ENCODE data around the gene POLD2.
"Not testable (repeated sequence)": the region's sequence is repeated elsewhere in the genome, so short reads cannot be mapped to it uniquely, and the experiment has no call there.

POLD2 gene

GRCh38 chr7:44134943-44135628, 11.7 kb upstream of the POLD2 start:
- no peak for DNase-seq

- no peak for DNase-seq
These were observed 9.9 kb upstream of the POLD2 start for GRCh38 chr7:44133295-44133694.

- no peak for DNase-seq
These were observed 8.7 kb upstream of the POLD2 start for GRCh38 chr7:44132039-44132438.

GRCh38 chr7:44131173-44132029, 8.1 kb upstream of the POLD2 start:
- DNase-seq: no peak

GRCh38 chr7:44128721-44129582, 5.6 kb upstream of the POLD2 start:
- no peak for DNase-seq

GRCh38 chr7:44127161-44127560, 3.8 kb upstream of the POLD2 start:
- no peak for DNase-seq

GRCh38 chr7:44126574-44126973, 3.2 kb upstream of the POLD2 start:
- DNase-seq: not testable (repeated sequence)

GRCh38 chr7:44124822-44125202, 1.5 kb upstream of the POLD2 start:
- DNase-seq: no peak

GRCh38 chr7:44122529-44122928, 819 bp downstream of the POLD2 start:
- no peak for DNase-seq

GRCh38 chr7:44121761-44122420, 1.5 kb downstream of the POLD2 start:
- no peak for DNase-seq

- no peak for DNase-seq
These were observed 3.0 kb downstream of the POLD2 start for GRCh38 chr7:44120395-44120794.

GRCh38 chr7:44119829-44120380, 3.4 kb downstream of the POLD2 start:
- no peak for DNase-seq

- DNase-seq: no peak
These were observed 5.4 kb downstream of the POLD2 start for GRCh38 chr7:44117801-44118429.

- DNase-seq: no peak
These were observed 6.3 kb downstream of the POLD2 start for GRCh38 chr7:44116789-44117666.

GRCh38 chr7:44116087-44116788, 7.1 kb downstream of the POLD2 start:
- DNase-seq: no peak

GRCh38 chr7:44114586-44115310, 8.6 kb downstream of the POLD2 start:
- DNase-seq: no peak

- no peak for DNase-seq
These were observed 9.5 kb downstream of the POLD2 start for GRCh38 chr7:44113764-44114354.

GRCh38 chr7:44112997-44113763, 10.2 kb downstream of the POLD2 start:
- no peak for DNase-seq

Data from CD4-positive, alpha-beta T cell treated with Interferon alpha-2 for 1 hour (primary cell).